Measurements from ENCODE around the gene HOXA6. TPM values are rescaled to one million over a fixed set of nuclear protein-coding genes. Genes with fewer than 3 reads are reported as not detected.

Gene HOXA6
- total and polyA plus RNA-seq, 9 of the 15 experiments (the other 6 are each of a cell fraction or from before 2014, with no cell fraction given) = not detected

GRCh38 chr7:27154901-27155815 is 7.6 kb upstream of the HOXA6 start (continued):
- no peak for TF ChIP-seq ZNF3 (CRISPR knock-in tag; IDR thresholded peaks at IDR 0.05)
- TF ChIP-seq RAD51 (IDR thresholded peaks at IDR 0.05; ENCODE audit: borderline replicate concordance, low read depth) = no peak

DNA sequence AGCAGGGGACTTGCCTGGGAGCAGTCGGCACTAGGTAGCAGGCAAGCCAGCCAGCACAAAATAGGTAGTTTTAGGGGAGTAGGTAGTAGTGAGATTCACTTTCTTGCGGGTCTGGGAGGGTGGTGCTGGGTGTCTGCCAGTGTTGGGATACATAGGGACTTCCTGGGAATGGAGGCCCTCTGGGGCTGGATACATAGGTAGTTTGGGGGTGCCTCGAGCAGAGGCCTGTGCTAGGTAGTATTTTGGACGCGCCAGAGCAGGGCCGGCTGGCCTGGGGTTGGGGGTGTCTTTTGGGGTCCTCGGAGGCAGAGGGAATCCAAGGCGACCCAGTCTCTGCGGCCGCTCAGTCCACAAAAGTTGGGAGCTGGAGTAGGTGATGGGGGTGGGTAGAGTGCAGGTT is 6.8 kb upstream of the HOXA6 start:
- no TSS peak for BruUV-seq (replicated peaks)
- TF ChIP-seq KHSRP (IDR thresholded peaks at IDR 0.05) (no peak), ZNF695 (CRISPR knock-in tag; IDR thresholded peaks at IDR 0.05) (no peak), KLF10 (CRISPR knock-in tag; IDR thresholded peaks at IDR 0.05) (no peak), SMARCC2 (IDR thresholded peaks at IDR 0.05; ENCODE audit: low read depth) (no peak), ZKSCAN8 (CRISPR knock-in tag; IDR thresholded peaks at IDR 0.05) (no peak), TFE3 (CRISPR knock-in tag; IDR thresholded peaks at IDR 0.05) (no peak), ZBTB33 (CRISPR knock-in tag; IDR thresholded peaks at IDR 0.05) (no peak), CBX2 (IDR thresholded peaks at IDR 0.05; ENCODE audit: insufficient read depth, low read length, poor library complexity, severe bottlenecking) (no peak), NR1H2 (CRISPR knock-in tag; IDR thresholded peaks at IDR 0.05) (no peak), MAZ (CRISPR knock-in tag; conservative IDR thresholded peaks at IDR 0.05 in 1 of 2, IDR thresholded peaks at IDR 0.05 in 1 of 2) (no peak), MECOM (CRISPR knock-in tag; IDR thresholded peaks at IDR 0.05) (no peak), PHF21A (IDR thresholded peaks at IDR 0.05; ENCODE audit: borderline replicate concordance, low read depth) (no peak), RNF219 (CRISPR knock-in tag; IDR thresholded peaks at IDR 0.05) (no peak)

More for the DNA sequence above, 6.8 kb upstream of the HOXA6 start:
- Histone ChIP-seq H3K36me3 (ENCODE audit: control insufficient read depth, insufficient read depth, low read length) (no peaks in the 10 kb centered on the region), H3K27me3 (ENCODE audit: control insufficient read depth in 2 of 2, insufficient read depth in 2 of 2, low read length in 2 of 2) (peaks cover 32 to 89% of the 10 kb centered on the region in 2 experiments), H3K9me1 (ENCODE audit: control insufficient read depth, insufficient read depth, low read length) (no peaks in the 10 kb centered on the region), H2AFZ (ENCODE audit: low read depth, low read length) (no peak overlapping the region), H3K9ac (ENCODE audit: insufficient read depth in 1 of 2, low read depth in 2 of 2, low read length in 2 of 2) (no peak overlapping the region), H3K9me3 (replicated peaks; ENCODE audit: control insufficient read depth, insufficient read depth, low read depth, low read length) (no peaks in the 10 kb centered on the region), H3K4me2 (ENCODE audit: insufficient read depth, low read length) (no peak overlapping the region), H3K4me1 (replicated peaks in 1 of 2; ENCODE audit: control insufficient read depth in 2 of 2, insufficient read depth in 2 of 2, low read length in 2 of 2) (peaks cover 0 to 15% of the 10 kb centered on the region in 2 experiments; a peak in 2 of 5 replicates), H4K20me1 (replicated peaks; ENCODE audit: control insufficient read depth, insufficient read depth, low read length) (no peaks in the 10 kb centered on the region), H3K4me3 (no peak overlapping the region), H3K27ac (ENCODE audit: extremely low read depth, low read depth, low read length) (no peak overlapping the region), H3K79me2 (ENCODE audit: control insufficient read depth, insufficient read depth, low read length) (no peaks in the 10 kb centered on the region)
- ChIA-PET POLR2A (no interaction called here), CTCF (ENCODE audit: low intra/inter-chr PET ratio) (no interaction called here)
- in situ Hi-C loops (cut with MboI) (loop anchor here (25.0 kb wide), 3 partner anchors 642 to 1267 kb away; no protein-coding TSS in a partner anchor), intact Hi-C loops (cut with micrococcal nuclease) (no loop called here)
- FAIRE-seq (no peak), DNase-seq (ENCODE audit: extremely low read depth in 1 of 4, low spot score in 3 of 4) (no peak), ATAC-seq (no peak)
- WGBS (ENCODE audit: insufficient coverage, low coverage, missing lambda C conversion rate) = 8% methylated on average over 10 of the region's 10 CpGs
